H9 (cell line): ENCODE data around the gene ZBTB8A. TPM values are rescaled to one million over a fixed set of nuclear protein-coding genes. Genes with fewer than 3 reads are reported as not detected.

Experiments
- DNase-seq: peaks from one replicate; pipeline ENCODE4 v3.0.0-alpha.2; 2017
- H2AFZ ChIP-seq: one replicate; pipeline ENCODE4 v1.6.1; 2013; ENCODE audit warnings: mild to moderate bottlenecking, low read length, control low read depth, moderate library complexity
- H2AK5ac ChIP-seq: 2 replicates; pipeline ENCODE4 v1.6.1; 2013; ENCODE audit warnings: low read length, control low read depth, mixed read lengths; ENCODE audit not compliant: insufficient read length
- H2BK120ac ChIP-seq: one replicate; pipeline ENCODE4 v1.6.1; 2013; ENCODE audit warnings: low read depth, mild to moderate bottlenecking, low read length, control low read depth, inconsistent platforms; ENCODE audit not compliant: poor library complexity, severe bottlenecking
- H2BK12ac ChIP-seq: 2 replicates; pipeline ENCODE4 v1.6.1; 2013; ENCODE audit warnings: low read length, control low read depth, mixed read lengths, low read depth; ENCODE audit not compliant: insufficient read length
- H2BK15ac ChIP-seq: 2 replicates; pipeline ENCODE4 v1.6.1; 2013; ENCODE audit warnings: low read depth, low read length, control low read depth
- H2BK20ac ChIP-seq: one replicate; pipeline ENCODE4 v1.6.1; 2013; ENCODE audit warnings: low read depth, mild to moderate bottlenecking, low read length, control low read depth, inconsistent platforms; ENCODE audit not compliant: poor library complexity, severe bottlenecking
- H2BK5ac ChIP-seq: 2 replicates; pipeline ENCODE4 v1.6.1; 2013; ENCODE audit warnings: low read length, control low read depth, mixed read lengths; ENCODE audit not compliant: insufficient read length
- H3K14ac ChIP-seq: 2 replicates; pipeline ENCODE4 v1.6.1; 2013; ENCODE audit warnings: low read length, control low read depth; ENCODE audit not compliant: insufficient read depth
- H3K18ac ChIP-seq: 2 replicates; pipeline ENCODE4 v1.6.1; 2013; ENCODE audit warnings: low read depth, mild to moderate bottlenecking, mixed read lengths, low read length, control low read depth; ENCODE audit not compliant: insufficient read length
- H3K23ac ChIP-seq: 2 replicates; pipeline ENCODE4 v1.6.1; 2013; ENCODE audit warnings: low read length, control low read depth, mixed read lengths, low read depth; ENCODE audit not compliant: insufficient read length
- H3K23me2 ChIP-seq: 2 replicates; pipeline ENCODE4 v1.6.1; 2013; ENCODE audit warnings: low read depth, mild to moderate bottlenecking, mixed read lengths, low read length, control low read depth; ENCODE audit not compliant: insufficient read length, poor library complexity, severe bottlenecking
- H3K27ac ChIP-seq: 2 replicates; pipeline ENCODE4 v1.5.1; 2013; ENCODE audit warnings: low read length, control low read depth, mixed read lengths, low read depth; ENCODE audit not compliant: insufficient read length
- H3K27me3 ChIP-seq: 2 replicates; pipeline ENCODE4 v1.6.1; 2013; ENCODE audit warnings: low read length, control low read depth, inconsistent platforms; ENCODE audit not compliant: insufficient read depth
- H3K4ac ChIP-seq: 2 replicates; pipeline ENCODE4 v1.6.1; 2013; ENCODE audit warnings: low read depth, mild to moderate bottlenecking, control low read depth, inconsistent platforms, low read length, moderate library complexity
- H3K4me1 ChIP-seq: 2 replicates; pipeline ENCODE4 v1.6.1; 2013; ENCODE audit warnings: low read length, control low read depth, inconsistent platforms; ENCODE audit not compliant: insufficient read depth
- H3K4me2 ChIP-seq: 2 replicates; pipeline ENCODE4 v1.6.1; 2013; ENCODE audit warnings: low read length, control low read depth, mixed read lengths; ENCODE audit not compliant: insufficient read length, insufficient read depth
- H3K56ac ChIP-seq: 2 replicates; pipeline ENCODE4 v1.6.1; 2013; ENCODE audit warnings: low read depth, mild to moderate bottlenecking, mixed read lengths, low read length, control low read depth; ENCODE audit not compliant: insufficient read length
- H3K79me1 ChIP-seq: 2 replicates; pipeline ENCODE4 v1.6.1; 2013; ENCODE audit warnings: low read depth, mild to moderate bottlenecking, moderate library complexity, low read length, control low read depth, inconsistent platforms; ENCODE audit not compliant: insufficient read depth, poor library complexity, severe bottlenecking
- H3K79me2 ChIP-seq: 2 replicates; pipeline ENCODE4 v1.6.1; 2013; ENCODE audit warnings: low read length, control low read depth, inconsistent platforms; ENCODE audit not compliant: insufficient read depth
- H3K9ac ChIP-seq: 2 replicates; pipeline ENCODE4 v1.6.1; 2013; ENCODE audit warnings: low read length, control low read depth, mixed read lengths; ENCODE audit not compliant: insufficient read length; ENCODE audit errors: extremely low read depth
- H3K9me3 ChIP-seq: one replicate; pipeline ENCODE4 v1.6.1; 2013; ENCODE audit warnings: low read depth, low read length, inconsistent platforms; ENCODE audit not compliant: control insufficient read depth
- H3T11ph ChIP-seq: one replicate; pipeline ENCODE4 v1.6.1; 2013; ENCODE audit warnings: mild to moderate bottlenecking, low read length, control low read depth, inconsistent platforms
- H4K20me1 ChIP-seq: one replicate; pipeline ENCODE4 v1.6.1; 2013; ENCODE audit not compliant: control insufficient read depth, insufficient read length, insufficient read depth
- H4K5ac ChIP-seq: 2 replicates; pipeline ENCODE4 v1.6.1; 2013; ENCODE audit warnings: low read depth, mild to moderate bottlenecking, mixed read lengths, low read length, control low read depth; ENCODE audit not compliant: insufficient read length
- H4K8ac ChIP-seq: replicated peaks from 2 replicates; pipeline ENCODE4 v1.6.1; 2013; ENCODE audit warnings: low read length, control low read depth, mixed read lengths, low read depth; ENCODE audit not compliant: insufficient read length
- H4K91ac ChIP-seq: 2 replicates; pipeline ENCODE4 v1.6.1; 2013; ENCODE audit warnings: low read depth, mild to moderate bottlenecking, moderate library complexity, mixed read lengths, low read length, control low read depth; ENCODE audit not compliant: insufficient read length
- H3K27ac Mint-ChIP-seq, 3 experiments: 2 replicates in 2 of 3; 3 replicates in 1 of 3; pipeline ENCODE4 v1.8.0; 2020 to 2021; ENCODE audit warnings: mixed read lengths in 3 of 3, mild to moderate bottlenecking in 1 of 3, moderate library complexity in 1 of 3
- H3K27me3 Mint-ChIP-seq: 2 replicates; pipeline ENCODE4 v1.8.0; 2021; ENCODE audit warnings: low read depth, mild to moderate bottlenecking, moderate library complexity, mixed read lengths
- H3K36me3 Mint-ChIP-seq, 3 experiments: 2 replicates in 2 of 3; 3 replicates in 1 of 3; pipeline ENCODE4 v1.8.0; 2020 to 2021; ENCODE audit warnings: low read depth in 3 of 3, mixed read lengths in 3 of 3; ENCODE audit not compliant: insufficient read depth in 1 of 3
- H3K4me1 Mint-ChIP-seq, 2 experiments: 2 replicates each; pipeline ENCODE4 v1.8.0; 2020; ENCODE audit warnings: mixed read lengths in 2 of 2
- H3K4me3 Mint-ChIP-seq, 2 experiments: 2 replicates in 1 of 2; 3 replicates in 1 of 2; pipeline ENCODE4 v1.8.0; 2020 to 2021; ENCODE audit warnings: mild to moderate bottlenecking in 2 of 2, mixed read lengths in 2 of 2, moderate library complexity in 1 of 2
- H3K9me3 Mint-ChIP-seq, 2 experiments: 2 replicates in 1 of 2; 3 replicates in 1 of 2; pipeline ENCODE4 v1.8.0; 2020; ENCODE audit warnings: mild to moderate bottlenecking in 2 of 2, mixed read lengths in 2 of 2, moderate library complexity in 1 of 2
- WGBS: extraction: QIAGEN DNeasy Blood & Tissue Kit; methylation state at CpG from one replicate; pipeline ENCODE4 v1.1.7; 2013; ENCODE audit warnings: missing lambda C conversion rate, low lambda C conversion rate, mixed read lengths; ENCODE audit not compliant: insufficient read length; ENCODE audit errors: extremely low coverage; 5-methylcytosine and 5-hydroxymethylcytosine counted together
- total RNA-seq: library from RNA; stranded (reverse); gene quantifications from 2 replicates; pipeline ENCODE4 v1.2.1, GENCODE V29; 2021
- TF ChIP-seq, protein P1 (sequence below): fragments of 200-600 bp; sonication (generic); conservative IDR thresholded peaks from 3 replicates; pipeline ENCODE4 v1.8.0; 2021; ENCODE audit warnings: antibody characterized with exemption, mild to moderate bottlenecking

Gene ZBTB8A
- total RNA-seq, 1 experiment from 2014 or later: 11.3 TPM

GRCh38 chr1:32536764-32537163 is 2.5 kb upstream of the ZBTB8A start:
- Histone ChIP-seq H4K5ac (no peak overlapping the region), H4K20me1 (no peaks in the 10 kb centered on the region), H2BK5ac (no peak overlapping the region), H4K8ac (no peak overlapping the region), H3K27ac (no peak overlapping the region), H3K4me1 (peaks cover 2% of the 10 kb centered on the region; the same call in 1 of the 2 replicates), H3K4me2 (no peak overlapping the region), H3K23ac (no peak overlapping the region), H3K4ac (no peak overlapping the region), H3K23me2 (peaks cover 12% of the 10 kb centered on the region), H3K9me3 (no peaks in the 10 kb centered on the region), H3K56ac (no peak overlapping the region), H3K79me2 (peaks cover 3% of the 10 kb centered on the region; the same call in 1 of the 2 replicates), H2BK15ac (no peak overlapping the region), H3K18ac (no peak overlapping the region), H3K27me3 (peaks cover 4% of the 10 kb centered on the region; the same call in 1 of the 2 replicates), H2BK20ac (no peak overlapping the region), H2BK120ac (no peak overlapping the region), H3K79me1 (no peaks in the 10 kb centered on the region), H3K14ac (no peak overlapping the region), H3T11ph (no peak overlapping the region), H3K9ac (no peak overlapping the region), H2AFZ (no peak overlapping the region), H2AK5ac (no peak overlapping the region), H4K91ac (no peak overlapping the region), H2BK12ac (no peak overlapping the region)
- no peak overlapping the region for H3K4me3 Mint-ChIP-seq
- H3K27ac Mint-ChIP-seq: no peak overlapping the region
- no CpG with 5 or more reads among the region's 3 CpGs for WGBS
- H3K9me3 Mint-ChIP-seq: peaks cover 0 to 3% of the 10 kb centered on the region in 2 experiments; a peak in 2 of 5 replicates
- TF ChIP-seq, protein P1, sequence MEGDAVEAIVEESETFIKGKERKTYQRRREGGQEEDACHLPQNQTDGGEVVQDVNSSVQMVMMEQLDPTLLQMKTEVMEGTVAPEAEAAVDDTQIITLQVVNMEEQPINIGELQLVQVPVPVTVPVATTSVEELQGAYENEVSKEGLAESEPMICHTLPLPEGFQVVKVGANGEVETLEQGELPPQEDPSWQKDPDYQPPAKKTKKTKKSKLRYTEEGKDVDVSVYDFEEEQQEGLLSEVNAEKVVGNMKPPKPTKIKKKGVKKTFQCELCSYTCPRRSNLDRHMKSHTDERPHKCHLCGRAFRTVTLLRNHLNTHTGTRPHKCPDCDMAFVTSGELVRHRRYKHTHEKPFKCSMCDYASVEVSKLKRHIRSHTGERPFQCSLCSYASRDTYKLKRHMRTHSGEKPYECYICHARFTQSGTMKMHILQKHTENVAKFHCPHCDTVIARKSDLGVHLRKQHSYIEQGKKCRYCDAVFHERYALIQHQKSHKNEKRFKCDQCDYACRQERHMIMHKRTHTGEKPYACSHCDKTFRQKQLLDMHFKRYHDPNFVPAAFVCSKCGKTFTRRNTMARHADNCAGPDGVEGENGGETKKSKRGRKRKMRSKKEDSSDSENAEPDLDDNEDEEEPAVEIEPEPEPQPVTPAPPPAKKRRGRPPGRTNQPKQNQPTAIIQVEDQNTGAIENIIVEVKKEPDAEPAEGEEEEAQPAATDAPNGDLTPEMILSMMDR: no peak
- H3K36me3 Mint-ChIP-seq: peaks cover 0 to 8% (median 3%) of the 10 kb centered on the region in 3 experiments; a peak in 4 of 7 replicates
- DNase-seq: no peak
- peaks cover 20 to 21% of the 10 kb centered on the region in 2 experiments for H3K4me1 Mint-ChIP-seq
- H3K27me3 Mint-ChIP-seq: peaks cover 2% of the 10 kb centered on the region
